ENCODE measurements around the gene NSUN4.
"Not testable (repeated sequence)": the region's sequence is repeated elsewhere in the genome, so short reads cannot be mapped to it uniquely, and the experiment has no call there.

NSUN4 gene

GRCh38 chr1:46340404-46341221 lies at the start of gene NSUN4:
Gene NSUN4 (plus strand): TSS chr1:46340807. CDS start chr1:46340827, 20 bp downstream.
- peak; percentile 89 for DNase-seq

- no peak for DNase-seq
Measured at GRCh38 chr1:46295306-46295705, 45.3 kb upstream of the NSUN4 start.

- no peak for DNase-seq
Measured at GRCh38 chr1:46298387-46298786, 42.2 kb upstream of the NSUN4 start.

- DNase-seq = no peak
Measured at GRCh38 chr1:46300673-46301405, 39.8 kb upstream of the NSUN4 start.

GRCh38 chr1:46301406-46301807 lies 39.2 kb upstream of the NSUN4 start:
- no peak for DNase-seq

- peak; percentile 24 for DNase-seq
Measured at GRCh38 chr1:46301808-46302640, 38.6 kb upstream of the NSUN4 start.

- DNase-seq = no peak
Measured at GRCh38 chr1:46302641-46303037, 38.0 kb upstream of the NSUN4 start.

- DNase-seq = peak; percentile 91
Measured at GRCh38 chr1:46303038-46303871, 37.4 kb upstream of the NSUN4 start, which contains the start of the genes LRRC41 and UQCRH. Gene LRRC41 (minus strand): TSS chr1:46303616. CDS start chr1:46303322, 294 bp downstream. Gene UQCRH (plus strand): TSS chr1:46303698. CDS start chr1:46303767, 69 bp downstream.

- no peak for DNase-seq
Measured at GRCh38 chr1:46303872-46304326, 36.7 kb upstream of the NSUN4 start.

- DNase-seq = no peak
Measured at GRCh38 chr1:46306159-46306530, 34.5 kb upstream of the NSUN4 start.

GRCh38 chr1:46309401-46310159 lies 31.0 kb upstream of the NSUN4 start:
- no peak for DNase-seq

GRCh38 chr1:46310321-46310720 lies 30.3 kb upstream of the NSUN4 start:
- no peak for DNase-seq

GRCh38 chr1:46315669-46316403 lies 24.8 kb upstream of the NSUN4 start:
- DNase-seq = no peak

GRCh38 chr1:46317323-46317722 lies 23.3 kb upstream of the NSUN4 start:
- no peak for DNase-seq

- DNase-seq = not testable (repeated sequence)
Measured at GRCh38 chr1:46319301-46319700, 21.3 kb upstream of the NSUN4 start.

- DNase-seq = not testable (repeated sequence)
Measured at GRCh38 chr1:46319960-46320914, 20.4 kb upstream of the NSUN4 start.

- not testable (repeated sequence) for DNase-seq
Measured at GRCh38 chr1:46322191-46322590, 18.4 kb upstream of the NSUN4 start.

- DNase-seq = not testable (repeated sequence)
Measured at GRCh38 chr1:46325285-46326076, 15.1 kb upstream of the NSUN4 start.
